OCI-LY7 (cell line): ENCODE data around the gene TNFRSF9. TPM values are rescaled to one million over a fixed set of nuclear protein-coding genes. Genes with fewer than 3 reads are reported as not detected.

Experiments used
- Bru-seq: library from RNA; stranded (reverse); fragments of 400-500 nt; gene quantifications from one replicate; lab custom pipeline; 2021; lab: Mats Ljungman, UMichigan
- BruChase-seq, 2 experiments: library from RNA; stranded (reverse); fragments of 400-500 nt; gene quantifications; one replicate each; lab custom pipeline; 2021; lab: Mats Ljungman, UMichigan
- BruUV-seq: library from RNA; stranded (reverse); fragments of 400-500 nt; replicated peaks from 2 replicates; lab custom pipeline; 2021; lab: Mats Ljungman, UMichigan
- CTCF ChIA-PET: fragments of 300-600 bp; sonication (Branson Sonifier 250); formaldehyde crosslinking; loops from one replicate; lab custom pipeline; 2022; ENCODE audit warnings: antibody characterized with exemption; ENCODE audit not compliant: unreplicated experiment; lab: Charles Lee
- POLR2A ChIA-PET: fragments of 300-600 bp; sonication (Branson Sonifier 250); formaldehyde crosslinking; loops from one replicate; lab custom pipeline; 2022; ENCODE audit warnings: antibody characterized with exemption; lab: Charles Lee
- DNase-seq: peaks from one replicate; pipeline ENCODE4 v3.0.0-alpha.2; 2015; ENCODE audit warnings: low spot score
- H2AFZ ChIP-seq: fragments of 200-600 bp; sonication (generic), shearing (Covaris generic); 2 replicates; pipeline ENCODE4 v1.6.1; 2014; ENCODE audit warnings: mild to moderate bottlenecking, antibody characterized with exemption, low read length, moderate library complexity
- H3K27ac ChIP-seq: fragments of 200-600 bp; sonication (generic); 2 replicates; pipeline ENCODE4 v1.5.1; 2014; ENCODE audit warnings: mixed run types, low read depth, mild to moderate bottlenecking, moderate library complexity, low read length, inconsistent platforms; ENCODE audit not compliant: poor library complexity, severe bottlenecking
- H3K36me3 ChIP-seq: fragments of 200-600 bp; sonication (generic); 2 replicates; pipeline ENCODE4 v1.6.1; 2014; ENCODE audit warnings: mild to moderate bottlenecking, antibody characterized with exemption, low read length, moderate library complexity, mixed read lengths; ENCODE audit not compliant: insufficient read depth
- H3K4me1 ChIP-seq: fragments of 200-600 bp; sonication (generic); 2 replicates; pipeline ENCODE4 v1.5.1; 2014; ENCODE audit warnings: mild to moderate bottlenecking, low read length; ENCODE audit not compliant: insufficient read depth, poor library complexity, severe bottlenecking
- H3K4me2 ChIP-seq: fragments of 200-600 bp; sonication (generic); 2 replicates; pipeline ENCODE4 v1.6.1; 2014; ENCODE audit warnings: mild to moderate bottlenecking, low read length
- H3K4me3 ChIP-seq: fragments of 200-600 bp; sonication (generic); 2 replicates; pipeline ENCODE4 v1.5.1; 2014; ENCODE audit warnings: mild to moderate bottlenecking, low read depth, low read length; ENCODE audit not compliant: poor library complexity, severe bottlenecking
- H3K79me2 ChIP-seq: fragments of 200-600 bp; sonication (generic); 2 replicates; pipeline ENCODE4 v1.6.1; 2016; ENCODE audit warnings: low read depth, mild to moderate bottlenecking, low read length, moderate library complexity, mixed read lengths; ENCODE audit not compliant: insufficient read depth
- H3K9me2 ChIP-seq: fragments of 200-600 bp; sonication (generic); 2 replicates; pipeline ENCODE4 v1.6.1; 2016; ENCODE audit warnings: mild to moderate bottlenecking, low read length, mixed read lengths; ENCODE audit not compliant: insufficient read depth
- H3K9me3 ChIP-seq: fragments of 200-600 bp; sonication (generic); 2 replicates; pipeline ENCODE4 v1.6.1; 2014; ENCODE audit warnings: mild to moderate bottlenecking, mixed run types, low read length, mixed read lengths
- H4K20me1 ChIP-seq: fragments of 200-600 bp; sonication (generic); 2 replicates; pipeline ENCODE4 v1.6.1; 2014; ENCODE audit warnings: mild to moderate bottlenecking, antibody characterized with exemption, low read length, moderate library complexity, mixed read lengths; ENCODE audit not compliant: insufficient read depth
- EZH2phosphoT487 ChIP-seq: fragments of 200-600 bp; sonication (generic); IDR thresholded peaks from 2 replicates; pipeline ENCODE4 v1.6.1; 2018; ENCODE audit warnings: low read depth, borderline replicate concordance, mild to moderate bottlenecking, mixed run types, antibody characterized with exemption, low read length, moderate library complexity, mixed read lengths
- intact Hi-C: fragments of 100-400 bp; cut with micrococcal nuclease; formaldehyde crosslinking; loops from one replicate; pipeline ENCODE4 v1.10.0; 2022; ENCODE audit not compliant: unreplicated experiment
- long read RNA-seq: library from polyadenylated mRNA; stranded (forward); transcript quantifications from one replicate; pipeline ENCODE4 v2.0.0, GENCODE V29; 2022
- total RNA-seq, 2 experiments: library from RNA; depleted of rRNA in 1 of 2; stranded (reverse); fragments of >200 nt in 1 of 2; shearing (Covaris generic) in 1 of 2; gene quantifications; 2 replicates each; pipeline ENCODE4 v1.2.3, GENCODE V29; 2014 to 2022
- TF ChIP-seq, protein P1 (sequence below): fragments of 200-600 bp; sonication (generic); conservative IDR thresholded peaks from 2 replicates; pipeline ENCODE4 v1.5.1; 2014; ENCODE audit warnings: mild to moderate bottlenecking, antibody characterized with exemption, low read length, moderate library complexity, mixed read lengths

Gene TNFRSF9
- total RNA-seq (2014; rRNA removed; shearing (Covaris generic)) (not detected in 2 replicates), total RNA-seq (2022) (not detected in 2 replicates), Bru-seq, nascent RNA (percentile 8 among the genes with signal in this experiment), BruChase-seq, experiment 1, labeled RNA remaining after a 6-hour chase (percentile 8 among the genes with signal in this experiment), BruChase-seq, experiment 2, labeled RNA remaining after a 2-hour chase (percentile 8 among the genes with signal in this experiment)
- long read RNA-seq = 0 reads

DNA sequence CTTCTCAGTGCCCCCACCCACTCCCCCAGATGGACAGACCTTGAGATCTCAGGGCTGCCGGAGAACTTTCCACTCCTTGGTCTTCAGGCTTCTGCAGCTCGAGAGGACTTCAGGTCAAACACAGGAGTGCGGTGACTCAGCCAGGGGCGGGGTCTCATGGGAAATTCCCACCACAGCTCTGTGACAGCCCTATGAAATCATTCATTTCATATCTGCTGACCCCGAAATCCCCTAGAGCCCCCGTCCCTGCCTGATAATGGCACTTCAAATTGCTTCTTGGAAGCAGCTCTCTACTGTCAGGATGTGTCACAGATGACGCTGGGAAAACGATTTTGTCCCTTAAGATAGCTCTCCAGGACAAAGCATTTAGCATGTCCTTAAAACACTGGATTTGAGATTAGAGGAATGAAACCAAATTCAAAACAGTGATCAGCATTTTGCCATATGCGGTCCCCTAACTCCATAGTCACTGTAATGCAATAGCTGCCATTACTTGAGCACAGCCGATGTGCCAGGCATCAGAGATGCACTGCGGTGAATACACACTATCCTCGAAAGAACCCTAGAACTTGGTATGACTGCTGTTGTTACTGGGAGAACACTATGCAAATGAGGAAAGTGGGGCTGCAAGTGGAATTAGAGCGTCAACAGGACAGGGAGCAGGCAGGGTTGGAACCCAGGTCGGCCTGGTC, at the start of gene TNFRSF9:
TSS of gene TNFRSF9 (minus strand) at position 95 of the 692 bp plus-strand sequence. CDS start 845 bp downstream, outside the sequence.
- CTCF ChIA-PET = no interaction called here
- intact Hi-C loops = no loop called here
- H3K79me2 ChIP-seq = no peaks in the 10 kb centered on the region
- no peaks in the 10 kb centered on the region for H3K4me1 ChIP-seq
- no peaks in the 10 kb centered on the region for H3K9me2 ChIP-seq
- no peaks in the 10 kb centered on the region for H4K20me1 ChIP-seq
- POLR2A ChIA-PET = no interaction called here
- TF ChIP-seq EZH2phosphoT487 = no peak
- TF ChIP-seq, protein P1, sequence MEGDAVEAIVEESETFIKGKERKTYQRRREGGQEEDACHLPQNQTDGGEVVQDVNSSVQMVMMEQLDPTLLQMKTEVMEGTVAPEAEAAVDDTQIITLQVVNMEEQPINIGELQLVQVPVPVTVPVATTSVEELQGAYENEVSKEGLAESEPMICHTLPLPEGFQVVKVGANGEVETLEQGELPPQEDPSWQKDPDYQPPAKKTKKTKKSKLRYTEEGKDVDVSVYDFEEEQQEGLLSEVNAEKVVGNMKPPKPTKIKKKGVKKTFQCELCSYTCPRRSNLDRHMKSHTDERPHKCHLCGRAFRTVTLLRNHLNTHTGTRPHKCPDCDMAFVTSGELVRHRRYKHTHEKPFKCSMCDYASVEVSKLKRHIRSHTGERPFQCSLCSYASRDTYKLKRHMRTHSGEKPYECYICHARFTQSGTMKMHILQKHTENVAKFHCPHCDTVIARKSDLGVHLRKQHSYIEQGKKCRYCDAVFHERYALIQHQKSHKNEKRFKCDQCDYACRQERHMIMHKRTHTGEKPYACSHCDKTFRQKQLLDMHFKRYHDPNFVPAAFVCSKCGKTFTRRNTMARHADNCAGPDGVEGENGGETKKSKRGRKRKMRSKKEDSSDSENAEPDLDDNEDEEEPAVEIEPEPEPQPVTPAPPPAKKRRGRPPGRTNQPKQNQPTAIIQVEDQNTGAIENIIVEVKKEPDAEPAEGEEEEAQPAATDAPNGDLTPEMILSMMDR = no peak
- no TSS peak for BruUV-seq
- no peak within 1 kb of the TSS for H3K4me2 ChIP-seq
- H3K27ac ChIP-seq = no peak within 1 kb of the TSS
- DNase-seq = no peak
- no peaks in the 10 kb centered on the region for H3K9me3 ChIP-seq
- H3K4me3 ChIP-seq = no peak within 1 kb of the TSS
- no peaks in the 10 kb centered on the region for H3K36me3 ChIP-seq
- no peak within 1 kb of the TSS for H2AFZ ChIP-seq

DNA sequence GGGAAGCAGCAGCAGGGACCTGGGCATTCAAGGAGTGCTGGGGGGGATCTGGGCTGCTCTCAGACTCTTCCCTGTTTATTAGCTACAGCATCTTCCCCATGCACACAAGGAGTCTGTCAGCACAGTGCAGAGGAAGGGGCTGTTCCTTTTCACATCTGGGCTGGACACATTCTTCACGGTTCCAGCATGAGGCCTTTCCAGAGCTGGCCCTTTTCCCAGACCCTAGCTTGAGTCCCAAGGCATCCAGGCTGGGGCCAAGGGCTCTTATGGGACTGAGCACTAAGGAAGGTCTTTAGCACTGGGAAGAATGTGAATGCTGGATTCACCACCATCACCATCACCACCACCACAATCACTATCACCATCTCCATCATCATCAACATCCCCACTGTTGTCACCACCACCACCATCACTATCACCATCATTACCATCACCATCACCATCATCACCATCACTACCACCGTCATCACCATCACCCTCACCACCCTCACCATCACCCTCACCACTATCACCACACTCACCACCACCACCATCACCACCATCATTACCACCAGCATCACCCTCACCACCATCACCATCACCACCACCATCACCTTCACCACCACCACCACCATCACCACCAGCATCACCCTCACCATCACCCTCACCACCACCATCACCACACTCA, 49.3 kb upstream of the TNFRSF9 start:
- intact Hi-C loops = no loop called here
- ChIA-PET CTCF (no interaction called here), POLR2A (interaction anchor here (0.7 kb wide), 1 partner anchor 159 kb away, joined by 3 read pairs; no protein-coding TSS in a partner anchor)
- Histone ChIP-seq H3K4me2 (no peak overlapping the region), H2AFZ (no peak overlapping the region), H4K20me1 (no peaks in the 10 kb centered on the region), H3K4me1 (peaks cover 6% of the 10 kb centered on the region), H3K36me3 (peaks cover 27% of the 10 kb centered on the region), H3K27ac (no peak overlapping the region), H3K79me2 (no peaks in the 10 kb centered on the region), H3K4me3 (no peak overlapping the region), H3K9me2 (no peaks in the 10 kb centered on the region), H3K9me3 (no peaks in the 10 kb centered on the region)
- TF ChIP-seq, protein P1 = no peak
- TF ChIP-seq EZH2phosphoT487 = no peak
- no TSS peak for BruUV-seq
- DNase-seq = no peak
